ENCODE data around the gene CECR2.

Gene CECR2

GRCh38 chr22:17586831-17587440, 217.7 kb downstream of the CECR2 start:
- no peak for DNase-seq (ENCODE audit: extremely low spot score)
- POLR2A ChIA-PET: interaction anchor here (0.9 kb wide), 1 partner anchor 415 kb away, joined by 3 read pairs; no protein-coding TSS in a partner anchor
- no peak for TF ChIP-seq HDGF (IDR thresholded peaks at IDR 0.05; ENCODE audit: borderline replicate concordance)
- no peak for TF ChIP-seq FOXK2 (IDR thresholded peaks at IDR 0.05)
- TF ChIP-seq LEF1 (IDR thresholded peaks at IDR 0.05; ENCODE audit: borderline replicate concordance): no peak
- no peak for TF ChIP-seq PKNOX1 (IDR thresholded peaks at IDR 0.05)
- no peak for TF ChIP-seq ZNF384 (IDR thresholded peaks at IDR 0.05)
- no peak for TF ChIP-seq ARNT (IDR thresholded peaks at IDR 0.05)
- no peak for TF ChIP-seq NFRKB (IDR thresholded peaks at IDR 0.05)
- TF ChIP-seq FOXM1 (IDR thresholded peaks at IDR 0.05; ENCODE audit: borderline replicate concordance): no peak
- no peak for TF ChIP-seq CTBP1 (IDR thresholded peaks at IDR 0.05; ENCODE audit: borderline replicate concordance)
- no peak for TF ChIP-seq BHLHE40 (IDR thresholded peaks at IDR 0.05; ENCODE audit: borderline replicate concordance)
- TF ChIP-seq SUZ12 (IDR thresholded peaks at IDR 0.05): no peak
- no peak for TF ChIP-seq SP1 (IDR thresholded peaks at IDR 0.05)
- no peak for TF ChIP-seq L3MBTL2 (conservative IDR thresholded peaks at IDR 0.05)
- TF ChIP-seq TARDBP (IDR thresholded peaks at IDR 0.05): no peak
- no peak for TF ChIP-seq ELF4 (IDR thresholded peaks at IDR 0.05)
- CTCF ChIA-PET: interaction anchor here (1.1 kb wide), 1 partner anchor 28 kb away, joined by 3 read pairs; no protein-coding TSS in a partner anchor

GRCh38 chr22:17587629-17588028, 218.4 kb downstream of the CECR2 start:
- TF ChIP-seq FOXK2 (IDR thresholded peaks at IDR 0.05) (no peak), SUZ12 (IDR thresholded peaks at IDR 0.05) (no peak), LEF1 (IDR thresholded peaks at IDR 0.05; ENCODE audit: borderline replicate concordance) (no peak)
- CTCF ChIA-PET: interaction anchor here (1.1 kb wide), 1 partner anchor 29 kb away, joined by 3 read pairs; no protein-coding TSS in a partner anchor
- DNase-seq (ENCODE audit: extremely low spot score): no peak

DNA sequence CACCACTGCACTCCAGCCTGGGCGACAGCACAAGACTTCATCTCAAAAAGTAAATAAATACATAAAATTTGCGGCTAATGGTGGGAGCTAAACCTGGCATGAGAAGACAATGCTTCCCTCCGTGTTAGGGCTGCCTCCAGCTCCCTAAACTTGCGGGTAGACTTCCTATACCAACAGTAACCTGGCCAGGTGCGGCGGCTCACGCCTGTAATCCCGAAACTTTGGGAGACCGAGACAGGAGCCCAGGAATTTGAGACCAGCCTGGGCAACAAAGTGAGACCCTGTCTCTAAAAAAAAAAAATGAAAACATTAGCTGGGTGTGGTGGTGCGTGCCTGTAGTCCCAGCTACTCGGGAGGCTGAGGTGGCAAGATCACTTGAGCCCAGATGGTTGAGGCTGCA, 219.3 kb downstream of the CECR2 start:
- ChIA-PET CTCF (no interaction called here), POLR2A (interaction anchor here (1.1 to 1.3 kb wide), 2 partner anchors 32 to 417 kb away, joined by 3 read pairs; no protein-coding TSS in a partner anchor)
- TF ChIP-seq SP1 (IDR thresholded peaks at IDR 0.05): no peak
- TF ChIP-seq ZNF384 (IDR thresholded peaks at IDR 0.05): no peak
- TF ChIP-seq CTBP1 (IDR thresholded peaks at IDR 0.05; ENCODE audit: borderline replicate concordance): no peak
- TF ChIP-seq ELF4 (IDR thresholded peaks at IDR 0.05): no peak
- no peak for TF ChIP-seq TARDBP (IDR thresholded peaks at IDR 0.05)
- TF ChIP-seq BHLHE40 (IDR thresholded peaks at IDR 0.05; ENCODE audit: borderline replicate concordance): no peak
- no peak for TF ChIP-seq FOXA1 (IDR thresholded peaks at IDR 0.05)
- no peak for TF ChIP-seq LEF1 (IDR thresholded peaks at IDR 0.05; ENCODE audit: borderline replicate concordance)
- TF ChIP-seq ARNT (IDR thresholded peaks at IDR 0.05): no peak
- no peak for TF ChIP-seq L3MBTL2 (conservative IDR thresholded peaks at IDR 0.05)
- TF ChIP-seq NFRKB (IDR thresholded peaks at IDR 0.05): no peak
- TF ChIP-seq HDGF (IDR thresholded peaks at IDR 0.05; ENCODE audit: borderline replicate concordance): no peak
- no peak for TF ChIP-seq PKNOX1 (IDR thresholded peaks at IDR 0.05)
- TF ChIP-seq SUZ12 (IDR thresholded peaks at IDR 0.05): no peak
- no peak for TF ChIP-seq FOXK2 (IDR thresholded peaks at IDR 0.05)
- TF ChIP-seq FOXM1 (IDR thresholded peaks at IDR 0.05; ENCODE audit: borderline replicate concordance): no peak
- no peak for DNase-seq (ENCODE audit: extremely low spot score)

More at GRCh38 chr22:17587629-17588028, 218.4 kb downstream of the CECR2 start:
- POLR2A ChIA-PET: interaction anchor here (0.9 to 1.3 kb wide), 2 partner anchors 33 to 416 kb away, joined by 3 read pairs; no protein-coding TSS in a partner anchor

GRCh38 chr22:17589810-17590375, 220.6 kb downstream of the CECR2 start:
- CTCF ChIA-PET: no interaction called here
- POLR2A ChIA-PET: interaction anchor here (1.1 kb wide), 1 partner anchor 49 kb away, joined by 3 read pairs; no protein-coding TSS in a partner anchor

GRCh38 chr22:17590586-17590985, 221.3 kb downstream of the CECR2 start:
- ChIA-PET POLR2A (no interaction called here), CTCF (no interaction called here)
- DNase-seq (ENCODE audit: extremely low spot score): no peak
- TF ChIP-seq HDGF (IDR thresholded peaks at IDR 0.05; ENCODE audit: borderline replicate concordance): no peak

More at GRCh38 chr22:17589810-17590375, 220.6 kb downstream of the CECR2 start:
- no peak for TF ChIP-seq FOXM1 (IDR thresholded peaks at IDR 0.05; ENCODE audit: borderline replicate concordance)
- TF ChIP-seq NFRKB (IDR thresholded peaks at IDR 0.05): no peak
- no peak for TF ChIP-seq CTBP1 (IDR thresholded peaks at IDR 0.05; ENCODE audit: borderline replicate concordance)
- TF ChIP-seq SP1 (IDR thresholded peaks at IDR 0.05): no peak
- TF ChIP-seq L3MBTL2 (conservative IDR thresholded peaks at IDR 0.05): no peak
- DNase-seq (ENCODE audit: extremely low spot score): no peak

- POLR2A ChIA-PET: no interaction called here
- CTCF ChIA-PET: no interaction called here
- no peak for DNase-seq (ENCODE audit: extremely low spot score)
- no peak for TF ChIP-seq TARDBP (IDR thresholded peaks at IDR 0.05)
- no peak for TF ChIP-seq ARNT (IDR thresholded peaks at IDR 0.05)
- no peak for TF ChIP-seq FOXM1 (IDR thresholded peaks at IDR 0.05; ENCODE audit: borderline replicate concordance)
- TF ChIP-seq LEF1 (IDR thresholded peaks at IDR 0.05; ENCODE audit: borderline replicate concordance): no peak
- TF ChIP-seq BHLHE40 (IDR thresholded peaks at IDR 0.05; ENCODE audit: borderline replicate concordance): no peak
- TF ChIP-seq SP1 (IDR thresholded peaks at IDR 0.05): no peak
Measured at GRCh38 chr22:17592201-17592600, 222.9 kb downstream of the CECR2 start.

GRCh38 chr22:17596226-17596625, 227.0 kb downstream of the CECR2 start:
- DNase-seq (ENCODE audit: extremely low spot score): no peak
- ChIA-PET POLR2A (no interaction called here), CTCF (no interaction called here)
- TF ChIP-seq ELF4 (IDR thresholded peaks at IDR 0.05) (no peak), L3MBTL2 (conservative IDR thresholded peaks at IDR 0.05) (no peak), ZNF384 (IDR thresholded peaks at IDR 0.05) (no peak), FOXK2 (IDR thresholded peaks at IDR 0.05) (no peak), LEF1 (IDR thresholded peaks at IDR 0.05; ENCODE audit: borderline replicate concordance) (no peak)
